GM18502 (cell line): ENCODE measurements around the gene TASOR2.

Source experiments
- ATAC-seq: cut with Tn5 transposase; IDR thresholded peaks from one replicate; pipeline ENCODE4 v1.9.1; 2021; ENCODE audit warnings: mild to moderate bottlenecking; ENCODE audit not compliant: unreplicated experiment, poor library complexity

The TASOR2 gene

GRCh38 chr10:5654218-5654755, 30.4 kb upstream of the TASOR2 start:
- no peak for ATAC-seq

GRCh38 chr10:5655121-5655520, 29.5 kb upstream of the TASOR2 start:
- ATAC-seq = no peak

GRCh38 chr10:5656737-5657579, 27.7 kb upstream of the TASOR2 start:
- no peak for ATAC-seq

- no peak for ATAC-seq
These were observed 25.6 kb upstream of the TASOR2 start for GRCh38 chr10:5658871-5659618.

GRCh38 chr10:5659702-5660528, 24.7 kb upstream of the TASOR2 start:
- ATAC-seq = peak; percentile 74

- no peak for ATAC-seq
These were observed 23.6 kb upstream of the TASOR2 start for GRCh38 chr10:5661043-5661442.

- no peak for ATAC-seq
These were observed 21.7 kb upstream of the TASOR2 start for GRCh38 chr10:5662708-5663579.

- no peak for ATAC-seq
These were observed 20.8 kb upstream of the TASOR2 start for GRCh38 chr10:5663692-5664427.

GRCh38 chr10:5665373-5666007, 19.1 kb upstream of the TASOR2 start:
- ATAC-seq = no peak

GRCh38 chr10:5666008-5666840, 18.4 kb upstream of the TASOR2 start, which contains the start of gene ASB13:
TSS of gene ASB13 (minus strand) at chr10:5666595. CDS start at chr10:5666551, 44 bp downstream.
- peak; percentile 76 for ATAC-seq

GRCh38 chr10:5666841-5667630, 17.6 kb upstream of the TASOR2 start:
- peak; percentile 4 for ATAC-seq

- no peak for ATAC-seq
These were observed 16.2 kb upstream of the TASOR2 start for GRCh38 chr10:5668429-5668828.

GRCh38 chr10:5669604-5670003, 15.0 kb upstream of the TASOR2 start:
- no peak for ATAC-seq

GRCh38 chr10:5670662-5671375, 13.8 kb upstream of the TASOR2 start:
- no peak for ATAC-seq

GRCh38 chr10:5678397-5679036, 6.1 kb upstream of the TASOR2 start:
- no peak for ATAC-seq

GRCh38 chr10:5679037-5679435, 5.6 kb upstream of the TASOR2 start:
- no peak for ATAC-seq
